Astrocyte of the spinal cord (primary cell): ENCODE data around the gene SETD2.

Experiments used
- DNase-seq: peaks from one replicate; pipeline ENCODE4 v3.0.0; 2011; ENCODE audit warnings: low read depth, low spot score
- H3K4me3 ChIP-seq: 2 replicates; pipeline ENCODE4 v1.5.1; 2011; ENCODE audit warnings: low read depth, mild to moderate bottlenecking, low read length, moderate library complexity
- CTCF ChIP-seq: IDR thresholded peaks from 2 replicates; pipeline ENCODE4 v1.5.1; 2012; ENCODE audit warnings: low read depth, mild to moderate bottlenecking, low read length, inconsistent platforms
- in situ Hi-C: cut with HindIII; loops from 2 replicates; pipeline ENCODE4 v1.10.0; 2017; ENCODE audit warnings: low sequenced_read_pairs

The SETD2 gene

GRCh38 chr3:47011371-47011770 lies 152.5 kb downstream of the SETD2 start:
- in situ Hi-C loops = no loop called here
- no peak overlapping the region for H3K4me3 ChIP-seq
- TF ChIP-seq CTCF = no peak
- DNase-seq = no peak

DNA sequence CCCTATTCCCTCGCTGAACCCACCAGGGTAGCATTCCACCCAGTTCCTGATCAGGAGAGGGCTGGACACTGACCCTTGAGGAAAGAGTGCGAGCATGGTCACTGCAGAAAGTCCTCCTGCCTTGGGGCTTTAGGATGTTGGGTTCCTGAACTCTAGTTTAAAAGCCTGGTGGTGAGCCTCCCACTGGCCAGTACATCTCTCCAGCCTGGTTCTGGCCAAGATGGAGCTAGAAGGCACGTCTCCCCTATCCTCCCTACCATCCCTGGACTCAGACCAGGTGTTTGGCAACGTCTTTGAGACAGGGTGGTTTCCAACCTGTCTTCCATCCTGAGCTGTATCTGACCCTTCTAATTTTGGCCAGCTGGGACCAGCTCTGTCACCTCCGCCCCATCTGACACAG lies 153.0 kb downstream of the SETD2 start:
- DNase-seq = no peak
- no peak overlapping the region for H3K4me3 ChIP-seq
- TF ChIP-seq CTCF = no peak
- in situ Hi-C loops = no loop called here

DNA sequence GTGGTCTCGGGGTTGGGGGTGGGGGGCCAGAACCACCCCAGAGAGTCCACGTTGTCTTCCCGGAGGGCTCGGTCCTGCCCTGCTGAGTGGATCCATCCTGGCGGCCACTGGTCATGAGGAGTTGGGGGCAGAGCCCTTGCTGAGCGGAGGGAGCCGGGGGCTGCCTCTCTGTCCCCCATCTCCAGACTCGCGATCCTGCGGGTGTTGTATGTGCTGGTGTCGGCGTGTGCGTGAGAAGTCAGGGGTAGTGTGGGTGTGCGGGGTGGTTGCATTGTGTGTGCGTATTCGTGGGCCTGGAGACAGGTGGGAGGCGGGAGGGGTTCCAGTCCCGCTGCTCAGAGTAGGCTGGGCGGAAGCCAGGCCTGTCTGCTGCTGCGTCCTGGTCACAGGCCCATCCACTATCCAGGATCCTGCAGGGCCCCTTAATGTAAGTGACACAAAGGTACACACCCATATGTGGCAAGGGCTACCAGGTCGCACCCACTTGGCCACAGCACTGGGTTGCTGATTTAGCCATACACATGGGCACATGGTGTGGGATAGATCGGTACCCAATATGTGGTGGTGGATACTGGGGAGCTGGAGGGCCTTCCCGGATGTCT lies 153.7 kb downstream of the SETD2 start:
- TF ChIP-seq CTCF = no peak
- in situ Hi-C loops = no loop called here
- H3K4me3 ChIP-seq = peak overlapping the region; percentile 49
- no peak for DNase-seq

- DNase-seq = peak; percentile 95
- peak overlapping the region; percentile 49 for H3K4me3 ChIP-seq
- in situ Hi-C loops = no loop called here
- TF ChIP-seq CTCF = no peak
These were observed 154.4 kb downstream of the SETD2 start for GRCh38 chr3:47009225-47010110.

DNA sequence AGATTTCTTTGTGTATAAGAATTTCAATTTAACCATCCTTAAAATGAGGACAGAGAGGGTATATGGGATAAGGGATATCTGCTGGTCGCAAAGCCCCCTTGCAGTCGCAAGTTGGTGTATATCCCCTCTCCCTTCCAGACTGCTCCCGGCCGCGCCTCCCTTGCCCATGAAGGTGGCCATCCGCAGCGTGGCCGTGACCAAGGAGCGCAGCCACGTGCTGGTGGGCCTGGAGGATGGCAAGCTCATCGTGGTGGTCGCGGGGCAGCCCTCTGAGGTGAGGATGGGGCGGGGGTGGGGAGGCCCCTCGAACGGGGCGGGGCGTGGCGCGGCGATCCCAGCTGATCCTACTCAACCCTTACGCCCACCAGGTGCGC lies 155.1 kb downstream of the SETD2 start:
- in situ Hi-C loops = no loop called here
- DNase-seq = no peak
- no peak for TF ChIP-seq CTCF
- peak overlapping the region; percentile 41 for H3K4me3 ChIP-seq

DNA sequence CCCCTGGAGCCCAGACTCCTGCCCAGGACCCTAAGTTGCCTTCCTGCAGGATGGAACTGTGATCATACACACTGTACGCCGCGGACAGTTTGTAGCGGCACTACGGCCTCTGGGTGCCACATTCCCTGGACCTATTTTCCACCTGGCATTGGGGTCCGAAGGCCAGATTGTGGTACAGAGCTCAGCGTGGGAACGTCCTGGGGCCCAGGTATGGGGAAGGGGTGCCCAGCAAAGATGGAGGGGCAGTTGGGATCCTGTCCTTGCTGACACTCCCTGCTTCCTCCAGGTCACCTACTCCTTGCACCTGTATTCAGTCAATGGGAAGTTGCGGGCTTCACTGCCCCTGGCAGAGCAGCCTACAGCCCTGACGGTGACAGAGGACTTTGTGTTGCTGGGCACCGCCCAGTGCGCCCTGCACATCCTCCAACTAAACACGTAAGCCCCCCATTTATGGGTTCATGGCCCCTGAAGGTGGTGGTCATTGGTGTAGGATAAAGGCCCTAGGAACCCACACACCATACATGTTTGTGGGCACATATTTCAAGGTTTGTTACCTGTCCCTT lies 155.6 kb downstream of the SETD2 start:
- DNase-seq = no peak
- in situ Hi-C loops = no loop called here
- TF ChIP-seq CTCF = no peak

More for the DNA sequence above, 155.6 kb downstream of the SETD2 start:
- H3K4me3 ChIP-seq = no peak overlapping the region
